ENCODE results near the gene KIF6.

- no peak for TF ChIP-seq GATA2 (IDR thresholded peaks at IDR 0.05; ENCODE audit: low read depth, low read length)
- no peak for TF ChIP-seq GATA3 (IDR thresholded peaks at IDR 0.05; ENCODE audit: low read depth, low read length)
Observed at GRCh38 chr6:39302011-39302410, 423.2 kb downstream of the KIF6 start.

Measured in SH-SY5Y (cell line).